Activated T-cell treated with anti-CD3 and anti-CD28 coated beads for 48 hours (primary cell): ENCODE results near the gene GNA12.
A peak's percentile ranks its signal among the peaks of the same experiment; 100 is the strongest.
"Not testable (repeated sequence)": the region's sequence is repeated elsewhere in the genome, so short reads cannot be mapped to it uniquely, and the experiment has no call there.

ENCODE experiments used
- DNase-seq: peaks from one replicate; pipeline ENCODE4 v3.0.0-alpha.2; 2020; ENCODE audit warnings: low read depth

The GNA12 gene

DNA sequence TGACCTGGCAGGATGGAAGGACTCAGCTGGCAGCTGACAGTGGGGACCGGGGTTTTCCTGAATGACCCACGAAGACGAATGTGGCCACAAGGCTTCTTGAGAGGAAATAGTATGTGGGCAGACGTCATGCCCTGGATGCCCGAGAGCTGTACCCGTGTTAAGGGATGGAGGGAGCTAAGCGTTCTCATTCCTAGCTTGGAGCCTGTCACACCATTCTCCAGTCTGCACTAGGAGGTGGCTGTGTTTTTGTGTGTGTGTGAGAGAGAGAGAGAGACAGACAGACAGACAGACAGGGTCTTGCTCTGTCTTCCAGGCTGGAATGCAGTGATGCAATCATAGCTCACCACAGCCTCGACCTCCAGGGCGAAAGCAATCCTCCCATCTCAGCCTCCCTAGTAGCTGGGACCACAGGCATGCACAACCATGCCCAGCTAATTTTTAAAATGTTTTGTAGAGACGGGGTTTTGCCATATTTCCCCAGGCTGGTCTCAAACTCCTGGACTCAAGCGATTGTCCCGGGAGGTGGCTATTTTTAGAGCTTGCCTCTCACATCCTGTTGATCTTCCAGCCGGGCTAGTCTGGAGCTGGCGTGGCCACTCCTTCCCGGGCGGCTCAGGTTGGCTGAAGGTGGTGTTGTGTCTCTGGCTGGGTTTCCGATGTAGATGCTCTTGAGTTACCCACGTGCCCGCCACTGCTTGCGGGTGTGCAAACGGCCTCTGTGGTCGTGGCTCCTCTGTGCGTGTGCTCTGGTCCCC lies 154.0 kb downstream of the GNA12 start:
- no peak for DNase-seq

DNA sequence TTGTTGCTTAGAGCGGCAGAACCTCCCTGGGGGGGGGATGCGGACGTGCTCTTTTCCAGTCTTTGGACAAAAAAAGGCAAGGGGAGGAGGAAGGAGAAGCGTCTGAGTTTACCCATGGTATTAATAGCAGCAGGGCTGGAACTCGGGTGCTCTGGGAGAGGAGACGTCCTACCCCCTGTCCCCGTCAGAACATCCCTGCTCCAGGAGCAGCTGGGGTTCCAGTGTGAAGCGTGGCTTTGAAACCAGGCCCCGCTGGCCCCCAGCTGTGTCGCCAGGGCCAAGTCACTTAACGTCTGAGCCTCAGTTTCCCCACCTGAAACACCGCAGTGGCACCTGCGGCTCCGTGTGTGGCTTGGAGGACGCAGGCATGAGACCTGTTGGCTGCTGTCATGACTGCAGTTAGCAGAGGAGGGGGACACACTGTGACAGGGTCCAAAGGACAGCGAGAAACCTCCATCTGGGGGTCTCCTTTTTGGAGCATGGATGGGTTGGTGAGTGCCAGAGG lies 154.7 kb downstream of the GNA12 start:
- DNase-seq: no peak

DNA sequence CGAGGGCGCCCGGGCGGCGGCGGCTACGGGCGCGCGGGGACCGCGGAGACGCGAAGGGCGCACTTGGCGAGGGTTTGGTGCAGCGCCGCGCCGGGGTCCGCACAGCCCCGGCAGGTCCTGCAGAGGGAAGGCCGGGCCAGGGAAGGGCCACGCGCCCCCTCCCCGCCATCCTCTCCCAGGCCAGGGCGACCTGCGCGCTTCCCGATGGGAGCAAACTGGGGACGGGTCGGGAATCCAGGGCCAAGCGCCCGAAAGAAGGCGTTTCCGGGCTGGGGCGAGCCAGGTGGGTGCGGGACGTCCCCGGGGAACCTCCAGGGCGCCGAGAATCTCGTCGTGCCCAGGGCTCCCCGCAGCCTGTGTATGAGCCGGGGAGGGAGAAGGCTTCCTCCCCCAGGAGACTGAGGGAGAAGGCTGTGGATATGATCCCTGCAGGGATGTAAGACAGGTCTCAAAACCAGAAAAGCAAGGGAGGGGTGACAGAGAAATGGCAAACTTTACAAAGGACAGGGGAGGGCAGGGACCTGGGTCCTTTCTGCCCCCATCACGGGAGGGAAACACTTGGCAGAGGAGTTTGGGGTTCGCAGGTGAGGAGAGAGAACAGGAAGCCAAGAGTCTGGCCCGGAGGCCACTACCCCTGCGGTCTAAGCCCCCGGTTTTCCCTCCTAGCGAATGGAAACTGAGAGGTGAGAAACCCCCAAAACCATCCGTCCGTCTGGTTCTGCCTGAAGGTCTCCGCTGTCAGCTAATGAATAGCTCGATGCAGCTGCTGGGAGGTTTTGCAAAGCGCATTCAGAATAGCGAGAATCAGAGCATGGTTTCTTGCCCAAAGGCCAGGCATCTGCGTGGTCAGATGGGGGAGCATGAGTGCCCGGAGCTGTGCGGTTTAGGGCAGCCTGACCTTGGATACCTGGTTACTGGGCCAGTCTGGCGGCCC lies 155.4 kb downstream of the GNA12 start:
- DNase-seq: no peak

DNA sequence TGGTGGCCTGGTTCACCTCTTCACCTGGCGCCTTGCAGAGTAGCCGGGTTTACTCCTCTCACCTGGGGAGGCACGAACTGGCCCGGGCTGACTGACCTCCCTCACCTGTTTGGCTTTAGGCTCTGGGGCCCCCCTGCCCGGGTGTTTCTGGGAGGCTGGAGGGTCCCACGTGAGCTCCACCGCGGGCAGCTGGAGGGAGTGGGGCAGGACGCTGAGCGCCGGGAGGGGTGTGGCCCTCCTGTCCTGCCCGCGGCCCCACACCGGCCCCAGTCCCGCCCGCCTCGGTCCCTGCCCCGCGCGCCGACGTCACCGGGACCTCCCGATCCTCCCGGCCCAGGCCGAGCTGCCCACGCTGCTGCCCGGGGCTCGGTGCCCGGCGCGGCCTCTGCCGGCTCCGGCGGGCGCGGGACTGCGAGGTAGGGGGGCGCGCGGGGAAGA lies 156.2 kb downstream of the GNA12 start, which contains the start of gene AMZ1:
Gene AMZ1 (plus strand): TSS at position 322 of the 438 bp plus-strand sequence. CDS start 12,250 bp downstream, outside the sequence.
- no peak for DNase-seq

DNA sequence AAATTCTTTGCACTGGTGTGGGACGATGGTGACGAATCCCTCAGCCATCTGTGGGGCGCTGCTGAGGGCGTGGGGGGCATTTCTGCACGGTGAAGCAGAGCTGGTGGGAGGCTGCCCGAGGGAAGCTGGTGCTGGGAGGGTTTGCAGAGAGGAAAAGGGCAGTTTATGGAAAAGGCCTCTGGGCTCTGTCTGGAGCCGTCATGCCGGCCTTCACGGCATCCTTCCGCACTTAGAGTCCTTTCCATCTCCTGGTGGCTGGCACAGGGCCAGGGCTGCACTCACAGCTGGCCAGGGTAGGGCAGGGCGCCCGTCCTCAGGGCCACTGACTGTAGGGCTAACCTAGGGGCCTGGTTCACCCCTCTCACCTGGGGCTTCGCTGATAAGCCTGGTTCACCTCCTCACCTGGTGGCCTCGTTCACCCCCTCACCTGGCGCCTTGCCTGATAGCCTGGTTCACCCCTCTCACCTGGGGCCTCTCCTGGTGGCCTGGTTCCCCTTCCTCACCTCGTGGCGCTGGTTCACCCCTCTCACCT lies 156.7 kb downstream of the GNA12 start:
- no peak for DNase-seq

DNA sequence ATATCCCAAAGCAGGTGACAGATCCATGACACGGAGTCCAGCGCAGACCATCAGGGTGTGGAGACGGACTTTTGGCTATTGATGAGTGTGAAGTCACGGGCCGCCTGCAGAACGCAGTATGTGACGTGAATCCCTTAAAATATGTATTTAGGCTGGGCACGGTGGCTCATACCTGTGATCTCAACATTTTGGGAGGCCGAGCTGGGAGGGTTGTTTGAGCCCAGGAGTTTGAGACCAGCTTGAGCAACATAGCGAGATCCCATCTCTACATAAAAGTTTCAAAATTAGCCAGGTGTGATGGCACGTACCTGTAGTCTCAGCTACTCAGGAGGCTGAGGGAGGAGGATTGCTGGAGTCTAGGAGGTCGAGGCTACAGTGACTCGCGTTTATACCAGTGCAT lies 158.0 kb downstream of the GNA12 start:
- no peak for DNase-seq

DNA sequence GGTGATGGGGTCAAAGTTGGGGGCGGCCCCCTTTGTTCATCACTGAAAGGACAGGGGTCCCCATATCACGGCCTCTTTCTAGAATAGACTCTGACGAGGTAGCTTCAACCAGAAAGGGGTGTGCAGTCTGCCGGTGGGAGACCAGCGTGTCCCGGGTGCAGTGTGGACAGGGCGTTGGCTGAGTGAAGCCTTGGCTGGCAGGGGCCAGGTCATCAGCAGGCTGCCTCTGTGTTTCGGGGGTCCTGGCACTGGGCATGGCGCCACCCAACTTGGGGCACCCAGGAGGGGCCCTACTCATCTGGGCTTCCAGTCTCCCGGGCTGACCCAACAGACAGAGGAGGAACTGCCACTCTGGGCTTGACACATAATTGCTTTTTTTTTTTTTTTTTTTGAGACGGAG lies 159.6 kb downstream of the GNA12 start:
- DNase-seq: no peak

DNA sequence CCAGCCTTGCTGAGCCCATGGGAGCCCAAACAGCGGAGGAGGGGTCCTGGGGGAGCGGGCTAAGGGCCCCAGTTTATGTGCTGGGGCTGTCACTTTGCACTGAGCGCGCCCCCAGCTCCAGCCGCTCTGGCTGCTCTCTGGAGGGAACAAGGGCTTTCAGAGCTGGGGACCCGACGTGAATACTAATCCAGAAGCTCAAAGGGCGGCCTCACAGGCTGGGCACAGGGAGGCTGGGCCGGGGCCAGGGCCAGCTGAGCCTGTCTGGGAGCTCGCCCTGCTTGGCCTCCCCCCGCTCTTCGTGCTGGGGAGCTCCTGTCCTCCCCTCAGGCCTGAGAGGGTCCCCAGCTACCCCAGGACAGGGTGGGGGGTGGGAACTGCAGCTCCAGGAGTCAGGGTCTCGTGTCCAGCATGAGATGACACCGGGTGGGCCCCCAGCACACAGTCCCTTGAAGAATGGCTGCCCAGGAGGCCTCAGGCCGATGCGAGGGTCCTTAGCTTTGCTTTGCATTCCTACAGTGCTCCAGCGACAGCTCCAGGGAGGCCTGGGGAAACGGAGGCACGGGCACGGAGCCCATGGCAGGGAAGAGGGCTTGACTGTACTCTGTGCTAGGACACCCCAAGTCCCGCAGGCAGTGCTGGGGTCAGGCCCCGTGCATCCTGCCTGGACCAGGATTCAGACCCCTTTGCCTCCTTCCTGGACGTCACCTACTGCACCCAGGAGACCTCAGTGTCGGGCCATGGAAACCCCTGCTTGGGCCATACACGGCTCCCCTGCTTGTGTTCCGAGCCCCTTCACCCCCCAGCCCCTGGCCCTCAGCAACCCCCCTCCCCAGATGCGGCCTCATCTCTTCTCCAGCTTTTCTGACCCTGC lies 161.9 kb downstream of the GNA12 start:
- DNase-seq: no peak

DNA sequence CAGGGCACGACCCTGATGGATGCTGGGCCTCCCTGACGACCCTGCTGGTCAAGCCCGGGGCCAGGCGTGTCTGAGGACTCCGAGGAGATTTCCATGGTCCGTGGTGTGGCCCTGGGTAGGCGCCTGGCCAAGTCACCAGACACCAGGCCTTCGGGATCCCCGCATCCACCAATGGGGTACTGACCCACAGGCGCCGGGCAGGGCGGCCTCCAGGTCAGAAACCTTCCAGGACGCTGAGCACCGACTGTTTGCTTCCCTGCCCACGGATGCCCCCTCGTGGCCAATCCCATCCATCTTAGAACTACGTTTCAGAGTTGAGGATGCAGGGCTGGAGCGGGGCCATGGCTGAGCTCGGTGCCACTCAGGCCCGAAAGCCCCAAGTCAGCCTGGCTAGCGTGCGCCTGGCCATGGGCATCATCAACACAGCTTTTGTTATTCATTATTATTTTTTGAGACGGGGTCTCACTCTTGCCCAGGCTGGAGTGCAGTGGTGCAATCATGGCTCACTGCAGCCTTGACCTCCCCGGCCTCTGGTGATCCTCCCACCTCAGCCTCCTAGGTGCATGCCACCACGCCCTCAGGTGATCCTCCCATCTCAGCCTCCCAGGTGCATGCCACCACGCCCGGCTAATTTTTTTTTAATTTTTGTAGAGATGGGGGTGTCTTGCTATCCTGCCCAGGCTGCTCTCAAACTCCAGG lies 163.2 kb downstream of the GNA12 start:
- peak; percentile 51 for DNase-seq

DNA sequence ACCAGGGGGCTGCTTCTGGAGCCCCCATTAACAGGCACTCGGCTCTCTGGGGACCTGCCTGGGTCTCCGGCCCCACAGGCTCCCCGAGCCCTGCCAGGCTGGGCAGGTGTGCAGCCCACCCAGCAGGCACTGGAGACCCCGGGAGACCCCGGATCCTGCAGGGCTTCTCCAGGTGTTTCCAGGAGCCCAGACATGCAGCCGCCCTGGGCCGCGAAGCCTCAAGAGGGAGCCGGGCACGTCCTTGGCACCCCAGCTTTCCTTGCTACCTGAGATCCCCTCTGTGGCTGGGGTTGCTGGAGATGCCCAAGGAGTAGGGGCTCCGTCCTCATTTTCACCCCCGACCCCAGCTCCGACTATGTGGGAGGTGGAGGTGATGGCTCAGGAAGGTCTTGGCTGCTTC lies 163.9 kb downstream of the GNA12 start:
- DNase-seq: no peak

DNA sequence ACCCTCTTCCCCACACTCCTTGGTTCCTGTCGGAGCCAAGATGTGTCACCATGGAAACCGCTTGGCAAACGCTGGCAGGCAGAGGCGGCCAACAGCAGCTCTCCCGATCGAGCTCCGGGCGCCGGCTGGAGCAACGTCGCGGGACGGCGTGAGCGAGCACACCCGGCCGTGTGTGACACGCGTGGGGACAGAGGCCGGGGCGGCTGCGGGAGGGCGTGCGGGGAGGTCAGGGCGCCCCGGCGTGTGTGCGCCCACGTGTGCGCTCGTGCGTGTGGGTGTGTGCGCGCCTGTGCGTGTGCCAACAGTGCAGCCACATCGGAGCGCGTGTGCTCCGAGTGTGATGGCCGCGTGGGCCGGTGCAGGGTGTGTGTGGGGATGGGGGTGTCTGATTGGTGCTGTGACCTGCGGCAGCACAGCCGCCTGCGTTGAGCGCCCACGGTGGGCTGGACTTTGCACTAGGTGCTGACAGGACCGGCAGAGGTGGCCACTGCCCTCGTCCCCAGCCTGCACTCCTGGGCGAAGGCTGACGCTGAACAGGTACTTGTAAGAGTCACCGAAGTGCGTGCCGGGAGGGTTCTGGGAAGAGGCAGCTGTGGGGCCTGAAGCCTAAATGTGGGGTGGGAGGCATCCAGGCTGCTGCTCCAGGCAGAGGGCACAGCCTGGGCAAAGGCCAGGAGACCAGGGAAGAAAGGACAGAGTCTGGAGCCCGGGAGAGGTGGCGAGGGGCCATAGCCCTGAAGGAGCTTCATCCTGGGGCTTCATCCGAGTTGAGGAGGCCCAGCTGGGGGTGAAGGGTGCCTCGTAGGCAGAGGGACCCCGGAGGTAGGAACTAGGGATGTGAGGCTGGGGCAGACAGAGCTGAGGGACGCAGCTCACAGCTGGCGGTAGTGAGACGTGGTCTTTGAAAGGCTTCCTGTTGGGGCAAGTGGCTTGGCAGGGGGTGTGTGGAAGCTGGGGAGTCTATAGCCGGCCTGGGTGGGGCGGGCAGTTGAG lies 164.7 kb downstream of the GNA12 start:
- not testable (repeated sequence) for DNase-seq

DNA sequence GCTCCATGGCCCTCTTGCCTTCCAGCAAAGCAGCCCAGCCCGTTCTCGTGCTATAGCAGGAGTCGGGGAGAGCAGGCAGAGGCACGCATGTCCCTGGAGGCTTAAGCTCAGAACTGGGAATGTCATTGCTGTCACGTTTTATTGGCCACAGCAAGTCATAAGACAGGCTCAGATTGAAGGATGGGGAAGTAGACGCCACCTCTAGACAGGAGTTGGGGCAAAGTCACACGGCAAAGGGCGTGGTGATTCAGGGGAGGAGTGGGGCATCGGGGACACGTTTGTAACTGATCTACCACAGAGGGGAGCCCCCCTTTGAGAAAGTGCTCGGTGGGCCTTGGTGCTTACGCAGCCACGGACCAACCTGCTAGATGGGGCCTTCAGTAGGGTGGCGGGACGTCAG lies 165.7 kb downstream of the GNA12 start:
- DNase-seq: not testable (repeated sequence)
